ENCODE results near the gene AP3S2.
A peak's percentile ranks its signal among the peaks of the same experiment; 100 is the strongest.

The AP3S2 gene

DNA sequence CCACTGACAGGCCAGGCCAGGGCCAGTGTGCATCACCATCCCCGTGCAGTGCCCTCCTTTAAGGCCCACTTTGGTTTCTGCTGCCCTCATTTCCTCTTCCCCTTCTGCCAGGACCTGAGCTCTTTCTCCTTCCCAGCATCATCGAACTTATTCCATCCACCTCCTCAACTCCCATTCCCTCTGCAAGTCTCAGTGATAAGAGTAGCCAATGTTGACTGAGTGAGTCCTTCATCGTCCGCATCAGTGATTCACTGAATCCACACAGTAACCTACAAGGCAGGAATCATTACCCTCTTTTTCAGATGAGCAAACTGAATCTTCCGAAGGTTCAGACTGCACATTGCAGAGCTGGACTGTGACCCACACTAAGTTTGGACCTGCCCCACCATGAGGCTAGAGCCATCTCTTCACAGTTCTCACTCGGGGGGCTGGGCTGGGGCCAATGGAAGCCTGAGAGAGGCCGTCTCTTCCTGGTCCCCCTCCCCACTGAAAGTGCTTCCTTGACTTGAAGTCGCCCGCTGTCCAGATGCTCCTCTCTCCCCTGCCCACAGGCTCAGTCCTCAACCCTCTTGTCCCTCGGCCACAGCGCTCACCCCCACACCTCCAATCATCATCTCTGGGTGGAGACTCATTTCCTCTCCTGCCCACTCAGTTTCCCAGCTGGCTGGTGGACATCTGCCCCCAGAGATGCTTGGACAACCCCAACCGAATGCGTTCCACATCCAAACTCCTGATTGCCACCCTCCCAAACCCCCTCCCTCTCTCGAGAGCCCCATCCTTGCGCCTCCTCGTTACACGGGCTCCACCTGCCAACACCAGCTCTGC is 64.0 kb downstream of the AP3S2 start:
- H3K4me3 ChIP-seq (replicated peaks; ENCODE audit: low read depth, low read length), result no peak overlapping the region
- DNase-seq (ENCODE audit: low read depth), result no peak
- TF ChIP-seq, protein P1, sequence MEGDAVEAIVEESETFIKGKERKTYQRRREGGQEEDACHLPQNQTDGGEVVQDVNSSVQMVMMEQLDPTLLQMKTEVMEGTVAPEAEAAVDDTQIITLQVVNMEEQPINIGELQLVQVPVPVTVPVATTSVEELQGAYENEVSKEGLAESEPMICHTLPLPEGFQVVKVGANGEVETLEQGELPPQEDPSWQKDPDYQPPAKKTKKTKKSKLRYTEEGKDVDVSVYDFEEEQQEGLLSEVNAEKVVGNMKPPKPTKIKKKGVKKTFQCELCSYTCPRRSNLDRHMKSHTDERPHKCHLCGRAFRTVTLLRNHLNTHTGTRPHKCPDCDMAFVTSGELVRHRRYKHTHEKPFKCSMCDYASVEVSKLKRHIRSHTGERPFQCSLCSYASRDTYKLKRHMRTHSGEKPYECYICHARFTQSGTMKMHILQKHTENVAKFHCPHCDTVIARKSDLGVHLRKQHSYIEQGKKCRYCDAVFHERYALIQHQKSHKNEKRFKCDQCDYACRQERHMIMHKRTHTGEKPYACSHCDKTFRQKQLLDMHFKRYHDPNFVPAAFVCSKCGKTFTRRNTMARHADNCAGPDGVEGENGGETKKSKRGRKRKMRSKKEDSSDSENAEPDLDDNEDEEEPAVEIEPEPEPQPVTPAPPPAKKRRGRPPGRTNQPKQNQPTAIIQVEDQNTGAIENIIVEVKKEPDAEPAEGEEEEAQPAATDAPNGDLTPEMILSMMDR (IDR thresholded peaks at IDR 0.05; ENCODE audit: low read length, missing control alignments), result no peak

DNA sequence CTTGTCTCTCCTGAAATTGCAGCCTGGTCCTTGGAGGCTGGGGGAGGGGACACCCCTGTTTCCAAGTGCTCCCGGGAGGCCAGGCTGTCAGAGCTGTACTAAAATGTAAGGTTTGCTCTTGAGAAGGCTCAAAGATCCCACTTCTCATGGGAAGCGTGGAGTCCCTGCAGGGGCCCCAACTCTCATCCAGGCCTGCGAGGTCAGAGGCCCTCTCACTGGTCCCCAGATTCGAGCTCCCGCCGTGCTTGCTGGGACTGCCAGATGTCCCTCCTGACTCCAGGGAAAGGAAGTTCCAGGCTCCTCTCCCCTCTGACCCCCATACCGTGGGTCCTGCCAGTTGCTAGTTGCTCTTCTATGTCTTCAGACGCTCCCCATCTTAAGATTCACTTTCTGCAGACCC is 64.6 kb downstream of the AP3S2 start:
- no peak for DNase-seq (ENCODE audit: low read depth)
- TF ChIP-seq, protein P1 (IDR thresholded peaks at IDR 0.05; ENCODE audit: low read length, missing control alignments), result no peak
- no peak overlapping the region for H3K4me3 ChIP-seq (replicated peaks; ENCODE audit: low read depth, low read length)

DNA sequence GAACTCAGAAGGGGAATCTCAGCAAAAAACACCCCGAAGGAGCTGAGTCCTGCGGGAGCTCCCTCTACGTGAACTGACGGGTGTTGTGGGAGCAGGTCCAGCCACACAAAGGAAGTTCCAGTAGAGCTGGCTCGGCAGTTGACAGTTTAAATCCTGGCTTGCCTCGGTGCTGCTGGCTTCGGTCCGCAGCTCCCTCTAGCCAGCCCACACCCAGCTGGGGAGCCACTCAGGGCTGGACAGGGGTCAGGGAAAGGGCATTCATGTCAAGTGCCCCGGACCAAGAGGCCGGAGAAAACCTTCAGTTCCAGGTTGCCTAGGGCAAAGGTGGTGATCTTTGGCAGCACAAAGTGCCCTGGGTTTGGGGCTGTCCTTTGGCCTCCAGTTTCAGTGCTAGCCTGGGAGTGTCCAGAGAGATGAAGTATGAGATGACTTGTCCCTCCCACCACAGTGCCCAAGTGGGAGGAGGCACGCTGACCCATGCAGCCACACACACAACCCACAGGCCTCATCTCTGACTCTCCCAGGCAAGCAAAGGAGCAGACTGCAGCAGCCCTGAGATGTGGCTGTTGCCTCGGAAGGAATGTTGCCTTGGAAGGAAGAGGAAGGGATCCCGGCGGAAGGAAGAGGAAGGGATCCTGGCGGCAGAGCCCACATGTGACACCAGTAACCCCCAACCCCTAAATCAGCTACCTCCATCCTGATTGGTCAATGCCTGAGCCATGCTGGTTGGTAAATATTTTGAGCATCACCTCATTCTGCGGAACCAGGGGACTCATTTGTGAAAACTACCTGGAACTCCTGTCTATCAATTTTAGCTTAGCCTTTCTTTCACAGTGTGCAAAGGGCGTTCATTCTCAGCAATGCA is 65.3 kb downstream of the AP3S2 start:
- TF ChIP-seq, protein P1 (IDR thresholded peaks at IDR 0.05; ENCODE audit: low read length, missing control alignments), result no peak
- peak; percentile 47 for DNase-seq (ENCODE audit: low read depth)
- H3K4me3 ChIP-seq (replicated peaks; ENCODE audit: low read depth, low read length), result no peak overlapping the region

DNA sequence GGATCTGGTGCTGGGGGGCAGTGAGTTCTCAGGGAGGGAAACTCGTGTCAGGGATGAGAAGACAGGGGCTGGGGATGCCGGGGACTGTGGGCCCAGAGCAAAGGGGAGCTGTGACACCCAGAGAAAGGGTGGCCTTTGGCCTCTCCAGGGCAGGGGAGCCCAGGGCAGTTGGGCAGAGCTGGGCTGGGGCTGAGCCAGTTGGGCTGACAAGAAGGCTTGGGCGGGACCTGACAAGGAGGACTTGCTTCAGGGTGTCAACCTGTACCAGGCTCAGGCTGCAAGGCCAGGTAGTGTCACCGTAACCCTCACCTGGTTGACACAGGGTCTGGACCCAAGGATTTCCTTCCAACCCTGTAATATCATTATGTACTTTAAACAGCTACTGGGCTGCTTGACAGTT is 66.0 kb downstream of the AP3S2 start:
- no peak overlapping the region for H3K4me3 ChIP-seq (replicated peaks; ENCODE audit: low read depth, low read length)
- TF ChIP-seq, protein P1 (IDR thresholded peaks at IDR 0.05; ENCODE audit: low read length, missing control alignments), result no peak
- no peak for DNase-seq (ENCODE audit: low read depth)

DNA sequence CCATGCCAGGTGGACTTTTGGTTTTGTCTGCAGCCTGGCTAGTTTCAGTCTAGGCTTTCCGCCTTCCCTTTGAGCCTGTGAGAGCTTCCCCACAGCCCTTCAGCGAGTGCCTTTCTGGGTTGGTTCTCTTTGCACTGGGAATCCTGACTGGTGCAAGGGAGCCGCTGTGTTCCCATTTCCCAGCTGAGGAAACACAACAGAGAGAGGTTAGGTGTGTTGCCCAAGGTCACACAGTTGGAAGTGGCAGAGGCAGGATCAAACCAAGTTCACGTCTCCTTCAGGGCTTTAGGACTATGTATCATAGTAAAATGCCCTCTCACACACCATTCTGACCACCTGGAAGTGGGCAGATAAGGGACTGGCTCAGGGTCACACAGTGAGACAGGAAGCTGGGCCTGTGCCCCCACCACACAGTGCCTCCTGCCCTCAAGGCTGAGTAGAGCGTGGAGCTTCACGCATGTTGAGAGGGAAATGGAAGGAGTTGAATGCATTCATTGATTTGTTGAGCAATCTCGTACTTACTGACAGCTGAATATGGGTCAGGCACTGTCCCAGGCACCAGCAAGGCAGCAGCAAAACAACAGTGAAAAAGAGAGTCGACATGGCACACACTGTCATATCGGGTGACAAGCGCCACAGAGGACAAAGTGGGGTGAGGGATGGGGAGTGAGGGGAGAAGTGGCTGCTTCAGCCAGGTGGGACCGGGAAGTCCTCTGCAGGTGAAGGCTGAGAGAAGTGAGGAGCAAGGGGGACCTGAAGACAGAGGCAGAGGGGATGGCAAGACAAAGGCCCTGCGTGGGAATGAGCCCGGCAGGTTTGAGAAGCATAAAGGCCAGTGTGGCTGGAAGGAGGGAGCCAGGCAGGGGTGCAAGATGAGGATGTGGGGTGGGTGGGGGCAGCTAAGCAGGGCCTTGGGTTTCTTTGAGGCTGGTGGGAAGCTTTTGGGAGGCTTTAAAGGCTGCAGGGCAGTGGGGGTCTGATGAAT is 66.8 kb downstream of the AP3S2 start:
- no peak for DNase-seq (ENCODE audit: low read depth)
- no peak overlapping the region for H3K4me3 ChIP-seq (replicated peaks; ENCODE audit: low read depth, low read length)
- TF ChIP-seq, protein P1 (IDR thresholded peaks at IDR 0.05; ENCODE audit: low read length, missing control alignments), result no peak

DNA sequence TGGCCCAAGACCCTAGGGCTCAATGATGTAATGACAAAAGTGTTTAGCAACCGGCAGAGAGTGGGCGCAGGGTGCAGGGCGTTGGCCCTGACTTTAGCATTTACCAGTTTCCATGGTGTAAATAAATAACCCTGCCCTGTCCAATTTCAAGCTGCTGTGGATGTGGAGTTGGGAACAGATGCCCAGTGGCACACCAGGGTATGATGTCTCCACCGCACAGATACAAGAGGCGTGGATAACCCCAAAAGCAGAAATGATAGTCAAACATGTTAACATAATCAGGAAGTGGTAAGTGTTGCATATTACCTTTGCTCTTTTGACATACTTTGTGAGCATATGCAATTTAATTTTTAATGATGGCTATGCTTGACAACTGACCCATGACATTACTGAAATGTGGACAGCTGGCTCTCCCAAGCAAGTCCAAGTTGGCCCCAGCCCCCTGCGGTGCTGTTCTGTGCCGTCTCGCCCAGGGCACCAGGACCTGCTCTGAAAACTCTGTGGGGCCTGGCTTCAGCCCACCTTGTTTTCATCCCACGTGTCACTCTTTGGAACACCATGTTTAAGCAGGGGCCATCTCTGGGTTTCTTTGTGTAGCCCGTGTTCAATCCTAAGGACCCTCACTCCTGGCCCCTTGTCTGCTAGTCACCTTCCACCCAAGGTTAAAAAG is 68.4 kb downstream of the AP3S2 start:
- H3K4me3 ChIP-seq (replicated peaks; ENCODE audit: low read depth, low read length), result no peak overlapping the region
- DNase-seq (ENCODE audit: low read depth), result no peak
- TF ChIP-seq, protein P1 (IDR thresholded peaks at IDR 0.05; ENCODE audit: low read length, missing control alignments), result no peak

All from fibroblast of pulmonary artery (primary cell).